Activated naive CD8-positive, alpha-beta T cell treated with anti-CD3 and anti-CD28 coated beads, Interleukin-2, amount 50 U/mL, for 16 hours (primary cell): Measurements from ENCODE around the gene SLC16A3.

Experiments
- DNase-seq: peaks from one replicate; pipeline ENCODE4 v3.0.0-alpha.2; 2020; ENCODE audit warnings: low read depth, low spot score

Gene SLC16A3

DNA sequence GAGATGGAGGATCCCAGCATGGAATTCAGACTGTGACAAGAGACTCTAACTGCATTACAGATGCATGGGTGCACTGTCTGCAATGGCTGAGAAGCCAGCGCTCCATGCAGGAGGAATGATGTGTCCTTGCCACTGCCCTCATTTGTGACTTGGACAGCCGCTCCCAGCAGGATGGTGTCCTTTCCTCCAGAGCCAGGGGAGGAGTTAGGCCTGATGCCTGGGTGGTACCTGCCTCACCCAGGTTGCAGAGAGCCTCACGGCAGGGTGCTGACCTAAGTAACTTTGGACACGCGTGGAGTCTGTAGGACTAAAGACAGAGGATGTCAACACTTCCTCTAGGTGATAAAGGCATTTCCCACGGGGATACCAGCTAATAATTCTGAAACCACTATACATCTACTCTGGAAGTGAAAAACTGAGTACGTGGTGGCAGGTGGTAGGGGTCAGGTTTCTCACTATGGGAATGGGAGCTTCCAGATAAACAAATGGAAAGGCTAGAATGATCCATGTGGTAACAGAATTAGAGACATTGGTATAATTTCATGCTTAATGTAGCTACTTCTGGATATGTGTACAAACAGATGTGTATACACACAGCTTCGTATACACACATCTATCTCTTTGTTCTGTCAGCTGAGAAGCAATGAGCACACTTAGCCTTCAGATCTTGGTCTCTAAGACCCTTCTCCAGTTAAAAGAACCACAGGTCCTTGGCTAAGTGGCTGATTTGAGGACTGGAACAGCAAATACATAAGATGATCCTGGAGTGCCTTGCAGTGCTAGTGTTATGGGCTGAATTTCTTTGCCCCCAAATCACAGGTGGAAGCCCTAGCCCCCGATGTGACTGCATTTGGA lies 58.4 kb downstream of the SLC16A3 start:
- no peak for DNase-seq

DNA sequence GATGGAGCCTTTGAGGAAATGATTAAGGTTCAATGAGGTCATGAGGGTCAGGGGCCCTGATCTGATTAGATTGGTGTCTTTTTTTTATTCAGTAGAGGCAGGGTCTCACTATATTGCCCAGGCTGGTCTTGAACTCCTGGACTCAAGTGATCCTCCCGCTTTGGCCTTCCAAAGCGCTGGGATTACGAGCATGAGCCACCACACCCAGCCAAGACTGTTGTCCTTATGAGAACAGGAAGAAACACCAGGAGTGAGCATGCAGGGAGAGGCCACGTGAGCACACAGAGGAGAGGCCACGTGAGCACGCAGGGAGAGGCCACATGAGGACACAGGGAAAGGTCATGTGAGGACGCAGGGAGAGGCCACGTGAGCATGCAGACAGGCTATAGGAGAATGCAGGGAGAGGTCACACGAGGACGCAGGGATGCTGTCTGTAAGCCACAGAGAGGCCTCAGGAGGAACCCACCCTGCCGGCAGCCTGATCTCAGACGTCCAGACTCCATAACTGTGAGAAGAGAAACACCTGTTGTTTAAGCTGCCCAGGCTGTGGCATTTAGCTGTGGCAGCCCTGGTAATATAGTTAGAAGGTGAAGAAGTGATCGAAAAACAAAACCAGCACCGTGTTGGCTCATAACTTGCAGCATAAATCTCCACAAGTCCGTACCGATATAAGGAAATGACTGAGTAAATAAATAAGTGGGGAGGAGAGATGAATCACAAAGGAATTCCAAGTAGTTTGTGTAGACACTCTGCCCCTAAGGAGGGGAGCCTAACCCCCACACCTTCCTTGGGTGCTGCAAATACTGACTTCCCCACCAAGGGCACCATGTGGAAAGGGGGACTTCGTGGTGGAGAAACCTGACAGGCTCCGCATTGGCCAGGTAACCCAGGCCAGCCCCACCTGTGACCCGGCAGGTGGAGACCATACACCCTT lies 59.3 kb downstream of the SLC16A3 start:
- DNase-seq, result no peak
